Measurements from ENCODE around the gene MIB1.
"Not testable (repeated sequence)": the region's sequence is repeated elsewhere in the genome, so short reads cannot be mapped to it uniquely, and the experiment has no call there.

MIB1 gene

GRCh38 chr18:21745231-21745630 is 4.6 kb downstream of the MIB1 start:
- no peak for DNase-seq

DNA sequence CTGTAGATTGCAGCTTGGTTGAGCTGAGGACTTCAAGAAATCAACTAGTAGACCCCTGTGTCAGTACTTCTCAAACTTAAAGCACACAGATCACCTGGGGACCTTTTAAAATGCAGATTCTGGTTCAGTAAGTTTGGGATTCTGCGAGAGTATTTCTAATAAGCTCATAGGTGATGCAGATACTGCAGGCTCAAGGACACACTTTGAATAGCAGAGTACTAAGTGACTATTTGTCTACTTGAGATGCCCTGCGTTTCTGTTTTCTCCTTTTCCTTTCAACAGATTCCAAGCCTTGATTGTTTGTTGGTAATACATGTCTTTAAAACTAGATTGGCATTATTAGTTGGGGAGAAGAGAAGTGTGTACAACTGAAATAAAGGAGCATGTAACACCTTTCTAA is 6.7 kb downstream of the MIB1 start:
- no peak for DNase-seq

GRCh38 chr18:21747764-21748693 is 7.4 kb downstream of the MIB1 start:
- DNase-seq, result no peak

GRCh38 chr18:21757833-21758232 is 17.2 kb downstream of the MIB1 start:
- DNase-seq, result no peak

- DNase-seq, result no peak
Observed at GRCh38 chr18:21759836-21760235, 19.2 kb downstream of the MIB1 start.

- no peak for DNase-seq
Observed at GRCh38 chr18:21760321-21760720, 19.7 kb downstream of the MIB1 start.

DNA sequence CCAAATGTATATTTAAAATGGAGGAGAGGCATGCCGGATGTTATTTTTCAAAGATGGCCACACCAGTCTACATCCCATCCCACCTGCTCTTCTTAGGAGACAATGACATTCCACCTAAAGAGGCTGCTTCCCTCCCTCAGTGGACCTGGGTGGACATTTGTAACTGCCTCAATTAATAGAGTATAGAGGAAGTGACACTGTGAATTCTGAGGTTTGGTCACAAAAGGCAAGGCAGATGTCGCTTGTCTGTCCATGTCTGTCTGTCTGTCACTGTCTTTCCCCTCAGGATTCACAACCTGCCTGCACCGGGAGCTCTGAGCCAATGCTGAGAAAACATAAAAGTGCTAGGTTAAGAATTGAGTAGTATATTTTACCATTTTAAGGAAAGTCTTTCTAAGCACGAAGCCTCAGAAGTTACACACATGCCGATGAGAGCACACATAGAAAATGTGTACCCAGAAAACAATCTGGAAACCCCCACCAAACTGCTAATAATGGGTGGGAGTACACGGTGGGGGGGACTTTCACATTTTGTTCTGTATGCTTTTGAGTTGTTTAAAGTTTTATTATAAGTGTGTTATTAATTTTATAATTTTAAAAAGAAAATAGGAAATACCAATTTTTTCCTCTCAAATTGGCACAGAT is 21.0 kb downstream of the MIB1 start:
- DNase-seq, result no peak

DNA sequence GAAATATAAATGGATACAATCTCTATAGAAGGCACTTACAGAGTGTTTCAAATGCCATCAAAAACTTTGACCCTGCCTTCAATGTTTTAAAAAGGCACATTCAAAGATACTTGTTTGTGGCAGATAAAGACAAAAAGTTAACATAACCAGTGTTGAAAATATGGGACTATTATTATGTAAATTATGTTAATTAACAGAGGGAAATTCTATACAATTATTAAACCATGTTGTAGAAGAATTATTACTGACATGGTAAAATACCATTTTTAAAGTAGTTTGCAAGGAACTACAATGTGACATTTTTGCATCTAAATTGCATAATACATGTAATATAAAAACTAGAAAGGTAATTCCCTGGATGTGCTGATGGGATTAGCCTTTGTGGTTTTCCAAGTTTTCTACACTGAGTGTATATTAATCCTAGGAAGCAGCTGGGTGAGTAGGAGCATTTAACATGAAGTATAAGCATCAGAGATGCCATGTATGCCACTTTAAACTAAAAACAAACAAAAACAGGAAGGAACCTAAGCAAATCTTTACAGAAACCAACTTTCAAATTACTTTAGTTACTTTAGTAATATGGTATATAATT is 21.7 kb downstream of the MIB1 start:
- no peak for DNase-seq

DNA sequence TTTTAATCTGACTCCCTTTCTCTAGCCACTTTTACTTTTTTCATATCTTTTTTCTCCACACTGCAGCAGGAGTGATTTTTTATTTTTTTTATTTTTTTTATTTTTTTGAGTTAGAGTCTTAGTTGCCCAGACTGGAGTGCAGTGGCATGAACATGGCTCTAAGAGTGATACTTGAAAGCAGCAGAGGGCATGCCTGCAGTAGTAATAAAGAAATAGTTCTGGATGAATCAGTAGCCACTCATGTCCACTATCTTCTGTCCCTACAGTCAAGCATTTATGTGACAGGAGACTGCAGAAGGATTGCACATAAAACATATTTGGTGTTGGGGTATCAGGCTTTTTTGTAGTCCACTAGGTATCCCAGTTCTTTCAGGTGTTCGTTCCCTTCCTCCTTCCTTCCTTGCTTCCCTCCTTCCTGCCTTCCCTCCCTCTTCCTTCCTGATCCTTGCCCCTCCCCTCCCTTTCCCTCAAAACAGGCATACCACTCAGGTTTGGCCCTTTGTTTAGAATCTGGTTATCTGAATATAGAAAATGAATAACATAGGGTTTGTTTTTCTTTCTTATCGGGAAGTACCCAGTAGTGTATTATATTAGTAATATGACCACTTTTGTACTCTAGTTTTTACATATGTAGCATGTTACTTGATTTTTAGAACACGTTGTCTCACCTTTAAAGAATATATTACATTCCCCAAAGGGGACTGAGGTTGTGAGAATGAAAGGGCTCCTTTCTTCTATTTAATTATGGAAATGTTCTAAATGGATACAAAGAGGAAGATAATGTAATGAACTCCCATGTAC is 23.5 kb downstream of the MIB1 start:
- DNase-seq, result no peak

- DNase-seq, result no peak
Observed at GRCh38 chr18:21769206-21769605, 28.6 kb downstream of the MIB1 start.

GRCh38 chr18:21774722-21775121 is 34.1 kb downstream of the MIB1 start:
- no peak for DNase-seq

- no peak for DNase-seq
Observed at GRCh38 chr18:21777814-21778213, 37.2 kb downstream of the MIB1 start.

GRCh38 chr18:21786526-21786925 is 45.9 kb downstream of the MIB1 start:
- no peak for DNase-seq

DNA sequence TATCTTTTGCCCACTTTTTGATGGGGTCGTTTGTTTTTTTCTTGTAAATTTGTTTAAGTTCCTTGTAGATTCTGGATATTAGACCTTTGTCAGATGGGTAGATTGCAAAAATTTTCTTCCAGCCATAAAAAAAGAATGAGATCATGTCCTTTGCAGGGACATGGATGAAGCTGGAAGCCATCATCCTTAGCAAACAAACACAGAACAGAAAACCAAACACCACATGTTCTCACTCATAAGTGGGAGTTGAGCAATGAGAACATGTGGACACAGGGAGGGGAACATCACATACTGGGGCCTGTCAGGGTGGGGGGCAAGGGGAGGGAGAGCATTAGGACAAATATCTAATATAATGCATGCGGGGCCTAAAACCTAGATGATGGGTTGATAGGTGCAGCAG is 55.5 kb downstream of the MIB1 start:
- DNase-seq, result not testable (repeated sequence)

GRCh38 chr18:21798126-21798525 is 57.5 kb downstream of the MIB1 start:
- DNase-seq, result no peak

- no peak for DNase-seq
Observed at GRCh38 chr18:21799721-21800120, 59.1 kb downstream of the MIB1 start.

DNA sequence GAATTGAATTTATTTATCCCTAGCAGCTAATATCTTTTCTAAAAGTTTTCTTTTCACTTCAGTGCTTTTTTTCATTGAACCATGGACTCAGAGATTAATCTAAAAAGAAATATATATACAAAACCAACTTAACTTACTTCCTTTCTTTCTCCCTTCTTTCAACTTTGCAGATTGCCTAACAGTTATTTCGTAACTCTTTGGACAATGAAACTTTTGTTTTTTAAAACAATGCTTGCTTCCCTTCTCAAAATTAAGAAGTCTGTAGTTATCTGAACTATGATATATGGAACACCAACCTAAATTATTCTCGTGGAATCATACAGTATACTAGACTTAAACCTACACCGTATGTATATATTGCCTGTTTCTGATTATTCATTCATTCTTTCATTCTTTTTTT is 62.9 kb downstream of the MIB1 start:
- no peak for DNase-seq

GRCh38 chr18:21805771-21806366 is 65.3 kb downstream of the MIB1 start:
- DNase-seq, result no peak

GRCh38 chr18:21808185-21808584 is 67.6 kb downstream of the MIB1 start:
- DNase-seq, result no peak

DNA sequence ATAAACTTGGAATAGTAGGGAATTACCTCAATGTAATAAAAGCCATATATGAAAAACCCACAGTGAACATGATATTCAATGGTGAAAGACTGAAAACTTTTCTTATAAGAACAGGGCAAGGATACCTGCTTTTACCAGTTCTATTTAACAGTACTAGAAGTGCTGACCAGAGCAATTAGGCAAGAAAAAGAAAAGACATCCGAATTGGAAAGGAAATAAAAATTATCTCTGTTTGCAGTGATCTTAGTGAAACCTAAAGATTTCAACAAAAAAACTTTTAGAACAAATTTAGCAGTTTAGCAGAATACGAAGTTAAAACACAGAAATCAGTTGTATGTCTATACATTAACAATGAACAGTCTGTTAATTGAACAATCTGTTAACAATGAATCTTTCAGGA is 69.1 kb downstream of the MIB1 start:
- DNase-seq, result no peak

- no peak for DNase-seq
Observed at GRCh38 chr18:21815101-21815500, 74.5 kb downstream of the MIB1 start.

DNA sequence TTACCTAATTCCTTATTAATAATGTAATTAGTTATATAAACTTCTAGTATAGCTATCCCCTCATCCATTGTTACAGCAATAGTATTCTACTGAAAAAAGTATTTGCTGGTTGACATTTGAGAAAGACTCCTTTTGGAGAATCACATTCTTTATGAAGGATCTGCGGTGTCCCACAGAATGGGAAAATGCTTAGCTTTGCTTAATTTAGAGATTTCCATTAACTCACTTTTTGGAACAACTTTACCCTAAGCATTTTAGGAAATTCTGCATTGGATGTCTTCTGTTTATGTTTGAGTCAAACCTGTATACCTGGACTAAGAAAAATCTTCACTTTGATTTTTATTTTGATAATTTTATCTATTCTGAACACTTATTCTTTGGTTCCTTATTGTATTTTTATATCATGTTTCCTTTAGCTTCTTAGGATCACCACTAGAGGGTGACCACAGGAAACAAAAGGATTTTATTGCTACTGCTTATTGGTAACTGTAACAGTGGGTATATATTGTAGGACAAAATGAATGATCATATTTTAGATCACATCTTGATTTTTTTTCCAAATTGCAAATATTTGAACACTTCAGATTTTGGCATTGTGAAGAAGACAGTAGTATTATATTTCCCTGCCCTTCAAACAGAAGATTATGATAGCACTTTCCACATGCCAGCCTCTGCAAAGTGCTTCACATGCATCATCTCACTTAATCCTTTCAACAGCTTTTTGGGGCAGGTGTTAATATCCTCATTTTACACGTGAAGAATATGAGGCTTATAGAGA is 79.6 kb downstream of the MIB1 start:
- no peak for DNase-seq
